GM21619 (cell line): ENCODE results near the gene FANCC.
"Not testable (repeated sequence)": the region's sequence is repeated elsewhere in the genome, so short reads cannot be mapped to it uniquely, and the experiment has no call there.

Experiments used
- ATAC-seq: cut with Tn5 transposase; IDR thresholded peaks from one replicate; pipeline ENCODE4 v1.9.1; 2021; ENCODE audit not compliant: unreplicated experiment

Gene FANCC

GRCh38 chr9:95284162-95285080, 33.1 kb downstream of the FANCC start:
- ATAC-seq = no peak

GRCh38 chr9:95283673-95284072, 33.8 kb downstream of the FANCC start:
- no peak for ATAC-seq

GRCh38 chr9:95282332-95282731, 35.2 kb downstream of the FANCC start:
- ATAC-seq = no peak

GRCh38 chr9:95280745-95281144, 36.8 kb downstream of the FANCC start:
- no peak for ATAC-seq

- ATAC-seq = no peak
Observed at GRCh38 chr9:95277509-95277908, 40.0 kb downstream of the FANCC start.

GRCh38 chr9:95276395-95276954, 41.0 kb downstream of the FANCC start:
- ATAC-seq = no peak

- not testable (repeated sequence) for ATAC-seq
Observed at GRCh38 chr9:95274160-95274559, 43.3 kb downstream of the FANCC start.

GRCh38 chr9:95273369-95274022, 44.0 kb downstream of the FANCC start:
- ATAC-seq = no peak

- no peak for ATAC-seq
Observed at GRCh38 chr9:95272830-95273229, 44.7 kb downstream of the FANCC start.

- ATAC-seq = no peak
Observed at GRCh38 chr9:95270790-95271189, 46.7 kb downstream of the FANCC start.

- ATAC-seq = not testable (repeated sequence)
Observed at GRCh38 chr9:95269803-95270773, 47.4 kb downstream of the FANCC start.

GRCh38 chr9:95268681-95269080, 48.8 kb downstream of the FANCC start:
- no peak for ATAC-seq

GRCh38 chr9:95266649-95267048, 50.9 kb downstream of the FANCC start:
- ATAC-seq = peak; percentile 78

- no peak for ATAC-seq
Observed at GRCh38 chr9:95265960-95266359, 51.5 kb downstream of the FANCC start.

- ATAC-seq = no peak
Observed at GRCh38 chr9:95264954-95265615, 52.4 kb downstream of the FANCC start.

- ATAC-seq = no peak
Observed at GRCh38 chr9:95261890-95262289, 55.6 kb downstream of the FANCC start.

- ATAC-seq = no peak
Observed at GRCh38 chr9:95250462-95251221, 66.9 kb downstream of the FANCC start.

GRCh38 chr9:95249986-95250385, 67.5 kb downstream of the FANCC start:
- ATAC-seq = no peak

GRCh38 chr9:95246547-95246946, 71.0 kb downstream of the FANCC start:
- no peak for ATAC-seq
